Lower leg skin (tissue), 4 donors: ENCODE data around the gene BICD2. TPM values are rescaled to one million over a fixed set of nuclear protein-coding genes. Genes with fewer than 3 reads are reported as not detected.

Source experiments
- DNase-seq, 2 donors: peaks; one replicate each; pipeline ENCODE4 v3.0.0-alpha.2; 2019; ENCODE audit warnings: low spot score in 2 of 2
- H3K4me3 ChIP-seq: fragments of 200-600 bp; sonication (generic); 2 replicates; pipeline ENCODE4 v1.5.1; 2017; ENCODE audit warnings: mild to moderate bottlenecking, low read depth; ENCODE audit not compliant: poor library complexity, severe bottlenecking
- POLR2A ChIP-seq, 2 donors: fragments of 450-650 bp; IDR thresholded peaks; one replicate each; pipeline ENCODE4 v1.6.1; 2016 to 2017; ENCODE audit warnings: antibody characterized with exemption in 2 of 2, mild to moderate bottlenecking in 1 of 2, moderate library complexity in 1 of 2
- WGBS, 2 donors: methylation state at CpG; one replicate each; pipeline ENCODE4 v1.1.5; 2018; 5-methylcytosine and 5-hydroxymethylcytosine counted together
- intact Hi-C: fragments of 100-400 bp; cut with DNase I; formaldehyde crosslinking; loops from one replicate; pipeline ENCODE4 v1.15.0; 2023; ENCODE audit warnings: low total_unique reads
- total RNA-seq, 4 donors: library from RNA; depleted of rRNA; stranded (reverse); fragments of >200 nt; gene quantifications; one replicate each; pipeline ENCODE4 v1.1.0, GENCODE V29; 2016
- TF ChIP-seq, protein P1 (sequence below), 3 donors: fragments of 450-650 bp; IDR thresholded peaks; one replicate each; pipeline ENCODE4 v1.5.1; 2016; ENCODE audit warnings: antibody characterized with exemption in 3 of 3, mild to moderate bottlenecking in 3 of 3, moderate library complexity in 2 of 3

Gene BICD2
- total RNA-seq, 4 donors from 2014 or later = 177 to 182 (median 180) TPM

- intact Hi-C loops = no loop called here
- DNase-seq = no peak
- TF ChIP-seq POLR2A (IDR thresholded peaks at IDR 0.05) = no peak
- TF ChIP-seq, protein P1, sequence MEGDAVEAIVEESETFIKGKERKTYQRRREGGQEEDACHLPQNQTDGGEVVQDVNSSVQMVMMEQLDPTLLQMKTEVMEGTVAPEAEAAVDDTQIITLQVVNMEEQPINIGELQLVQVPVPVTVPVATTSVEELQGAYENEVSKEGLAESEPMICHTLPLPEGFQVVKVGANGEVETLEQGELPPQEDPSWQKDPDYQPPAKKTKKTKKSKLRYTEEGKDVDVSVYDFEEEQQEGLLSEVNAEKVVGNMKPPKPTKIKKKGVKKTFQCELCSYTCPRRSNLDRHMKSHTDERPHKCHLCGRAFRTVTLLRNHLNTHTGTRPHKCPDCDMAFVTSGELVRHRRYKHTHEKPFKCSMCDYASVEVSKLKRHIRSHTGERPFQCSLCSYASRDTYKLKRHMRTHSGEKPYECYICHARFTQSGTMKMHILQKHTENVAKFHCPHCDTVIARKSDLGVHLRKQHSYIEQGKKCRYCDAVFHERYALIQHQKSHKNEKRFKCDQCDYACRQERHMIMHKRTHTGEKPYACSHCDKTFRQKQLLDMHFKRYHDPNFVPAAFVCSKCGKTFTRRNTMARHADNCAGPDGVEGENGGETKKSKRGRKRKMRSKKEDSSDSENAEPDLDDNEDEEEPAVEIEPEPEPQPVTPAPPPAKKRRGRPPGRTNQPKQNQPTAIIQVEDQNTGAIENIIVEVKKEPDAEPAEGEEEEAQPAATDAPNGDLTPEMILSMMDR (IDR thresholded peaks at IDR 0.05) = no peak
- no peak overlapping the region for H3K4me3 ChIP-seq
- 98 to 99% methylated on average over 3 of the region's 3 CpGs for WGBS, 2 donors
Measured at GRCh38 chr9:92663126-92663525, 101.5 kb downstream of the BICD2 start.

DNA sequence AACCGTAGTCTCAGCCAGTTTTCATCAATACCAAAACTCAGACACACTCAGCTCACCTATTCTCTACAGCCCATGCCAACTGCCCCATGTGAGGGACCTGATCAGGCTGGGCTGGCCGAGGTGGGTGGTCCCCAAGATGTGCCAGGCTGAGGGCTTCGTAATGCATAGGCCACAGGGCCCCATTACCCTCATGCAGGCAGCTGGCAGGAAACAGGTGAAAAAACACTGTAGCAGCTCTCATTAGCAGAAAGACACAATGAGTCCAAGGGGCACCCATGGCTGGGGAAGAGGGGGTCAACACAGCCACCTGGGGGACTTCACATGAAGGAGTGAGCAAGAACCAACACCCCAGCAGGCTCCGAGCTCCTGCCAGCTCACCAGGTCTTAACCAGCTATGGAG, 102.9 kb downstream of the BICD2 start:
- H3K4me3 ChIP-seq = no peak overlapping the region
- DNase-seq = no peak
- no peak for TF ChIP-seq POLR2A (IDR thresholded peaks at IDR 0.05)
- TF ChIP-seq, protein P1 (IDR thresholded peaks at IDR 0.05) = no peak
- WGBS, 2 donors = 54 to 60% methylated on average over 4 of the region's 4 CpGs
- intact Hi-C loops = no loop called here

Other genes starting within 250 kb of the BICD2 start
- gene ECM2, start 228.8 kb downstream of the BICD2 start, total RNA-seq = 10 to 100 TPM in 1 of 4 donors, 1 to 10 TPM in 3; 2.4 to 10.1 (median 3.8) TPM
- gene IPPK, start 94.7 kb downstream of the BICD2 start, total RNA-seq = 10 to 100 TPM; 49.2 to 71.5 (median 54.4) TPM
- 1 to 10 TPM; 4.4 to 8.9 (median 5.0) TPM for gene ZNF484, start 113.2 kb upstream of the BICD2 start, total RNA-seq
- gene FGD3, start 182.7 kb upstream of the BICD2 start, total RNA-seq = 10 to 100 TPM in 1 of 4 donors, 1 to 10 TPM in 3; 3.4 to 11.6 (median 5.7) TPM